H1 (cell line): ENCODE results near the gene AKT1S1. TPM values are rescaled to one million over a fixed set of nuclear protein-coding genes. Genes with fewer than 3 reads are reported as not detected.

Source experiments
- CTCF ChIA-PET: fragments of 300-600 bp; sonication (Branson Sonifier 250); formaldehyde crosslinking; loops from one replicate; lab custom pipeline; 2021; ENCODE audit not compliant: partially characterized antibody; lab: Charles Lee
- POLR2A ChIA-PET: fragments of 300-600 bp; sonication (Branson Sonifier 250); formaldehyde crosslinking; loops from one replicate; lab custom pipeline; 2021; ENCODE audit warnings: inconsistent platforms; ENCODE audit not compliant: partially characterized antibody; lab: Charles Lee
- DNase-seq, 2 experiments: peaks; one replicate each; pipeline versions ENCODE4 v3.0.0 to v3.0.0-alpha.2; 2010 to 2022; ENCODE audit warnings: low spot score in 2 of 2, low read depth in 1 of 2, mixed read lengths in 1 of 2
- FAIRE-seq: peaks from 2 replicates; lab custom pipeline; 2011; peaks lifted over from hg19 to GRCh38; lab: Jason Lieb, UNC
- H2AFZ ChIP-seq: 2 replicates; pipeline ENCODE4 v1.8.1; 2012; ENCODE audit warnings: low read length, inconsistent platforms
- H2AK5ac ChIP-seq: 2 replicates; pipeline ENCODE4 v1.6.1; 2013; ENCODE audit warnings: low read depth, low read length
- H2BK120ac ChIP-seq: replicated peaks from 2 replicates; pipeline ENCODE3; 2013; ENCODE audit warnings: low read depth, low read length, inconsistent platforms
- H2BK12ac ChIP-seq: 2 replicates; pipeline ENCODE4 v1.6.1; 2013; ENCODE audit warnings: low read depth, low read length
- H2BK15ac ChIP-seq: 2 replicates; pipeline ENCODE4 v1.6.1; 2013; ENCODE audit warnings: low read length
- H2BK20ac ChIP-seq: 2 replicates; pipeline ENCODE4 v1.6.1; 2013; ENCODE audit warnings: low read length
- H2BK5ac ChIP-seq: 2 replicates; pipeline ENCODE4 v1.6.1; 2013; ENCODE audit warnings: low read depth, low read length
- H3K14ac ChIP-seq: 2 replicates; pipeline ENCODE4 v1.6.1; 2013; ENCODE audit warnings: inconsistent platforms; ENCODE audit not compliant: insufficient read length
- H3K18ac ChIP-seq: 2 replicates; pipeline ENCODE4 v1.6.1; 2013; ENCODE audit warnings: low read length; ENCODE audit errors: extremely low read depth
- H3K23ac ChIP-seq: 2 replicates; pipeline ENCODE4 v1.6.1; 2013; ENCODE audit warnings: inconsistent platforms; ENCODE audit not compliant: insufficient read length
- H3K23me2 ChIP-seq: 2 replicates; pipeline ENCODE4 v1.6.1; 2013; ENCODE audit warnings: low read depth, low read length
- H3K27ac ChIP-seq: 2 replicates; pipeline ENCODE4 v1.6.1; 2011; ENCODE audit warnings: low read depth, low read length, inconsistent platforms
- H3K27me3 ChIP-seq, 4 experiments: replicated peaks in 1 of 4; 1 replicate in 1 of 4; 2 replicates in 3 of 4; pipeline versions ENCODE4 v1.6.1 to v1.8.1; 2011 to 2013; ENCODE audit warnings: low read length in 3 of 4, mild to moderate bottlenecking in 3 of 4, inconsistent platforms in 2 of 4, mixed read lengths in 2 of 4, moderate library complexity in 1 of 4; ENCODE audit not compliant: control insufficient read depth in 3 of 4, insufficient read depth in 3 of 4; ENCODE audit errors: extremely low read depth in 1 of 4
- H3K36me3 ChIP-seq, 4 experiments: 2 replicates each; pipeline versions ENCODE4 v1.6.1 to v1.8.1; 2011 to 2013; ENCODE audit warnings: mild to moderate bottlenecking in 4 of 4, low read length in 3 of 4, moderate library complexity in 2 of 4, control low read depth in 1 of 4, inconsistent platforms in 1 of 4; ENCODE audit not compliant: insufficient read depth in 4 of 4, control insufficient read depth in 2 of 4
- H3K4ac ChIP-seq: replicated peaks from 2 replicates; pipeline ENCODE3; 2013; ENCODE audit warnings: low read length, low read depth, mixed read lengths, inconsistent platforms; ENCODE audit not compliant: insufficient read length
- H3K4me1 ChIP-seq, 4 experiments: replicated peaks in 1 of 4; 1 replicate in 1 of 4; 2 replicates in 3 of 4; pipeline versions ENCODE4 v1.6.1 to v1.8.1; 2011 to 2013; ENCODE audit warnings: low read length in 3 of 4, inconsistent platforms in 2 of 4, mixed read lengths in 1 of 4; ENCODE audit not compliant: insufficient read depth in 4 of 4, control insufficient read depth in 3 of 4
- H3K4me2 ChIP-seq, 2 experiments: 2 replicates each; pipeline versions ENCODE4 v1.6.1 to v1.8.1; 2011 to 2013; ENCODE audit warnings: low read depth in 2 of 2, low read length in 2 of 2, control low read depth in 1 of 2, inconsistent platforms in 1 of 2, mild to moderate bottlenecking in 1 of 2; ENCODE audit not compliant: insufficient read depth in 1 of 2
- H3K4me3 ChIP-seq, 4 experiments: fragments of 200-600, 300-600 bp in 1 of 4; sonication (generic), shearing (Covaris generic), sonication (Bioruptor Twin) in 1 of 4; 2 replicates each; pipeline versions ENCODE4 v1.5.1 to v1.8.1; 2011 to 2016; ENCODE audit warnings: low read length in 4 of 4, low read depth in 3 of 4, control low read depth in 2 of 4, inconsistent platforms in 2 of 4, mild to moderate bottlenecking in 2 of 4, mixed read lengths in 1 of 4, moderate library complexity in 1 of 4; ENCODE audit not compliant: insufficient read depth in 2 of 4; ENCODE audit errors: extremely low read depth in 1 of 4
- H3K56ac ChIP-seq: replicated peaks from 2 replicates; pipeline ENCODE3; 2013; ENCODE audit warnings: low read depth, mild to moderate bottlenecking, mixed read lengths, low read length, inconsistent platforms; ENCODE audit not compliant: insufficient read length
- H3K79me1 ChIP-seq: 2 replicates; pipeline ENCODE4 v1.6.1; 2013; ENCODE audit warnings: low read depth, low read length, control low read depth
- H3K79me2 ChIP-seq, 2 experiments: 2 replicates each; pipeline versions ENCODE4 v1.6.1 to v1.8.1; 2012 to 2013; ENCODE audit warnings: low read length in 2 of 2, mild to moderate bottlenecking in 2 of 2, inconsistent platforms in 1 of 2; ENCODE audit not compliant: insufficient read depth in 2 of 2, control insufficient read depth in 1 of 2
- H3K9ac ChIP-seq, 4 experiments: replicated peaks in 1 of 4; 1 replicate in 1 of 4; 2 replicates in 3 of 4; pipeline versions ENCODE4 v1.6.1 to v1.8.1; 2011 to 2013; ENCODE audit warnings: low read depth in 3 of 4, low read length in 3 of 4, control low read depth in 2 of 4, mild to moderate bottlenecking in 2 of 4, moderate library complexity in 2 of 4, inconsistent platforms in 1 of 4; ENCODE audit errors: extremely low read depth in 1 of 4
- H3K9me3 ChIP-seq, 2 experiments: 2 replicates each; pipeline versions ENCODE4 v1.6.1 to v1.8.1; 2012 to 2013; ENCODE audit warnings: mild to moderate bottlenecking in 2 of 2, moderate library complexity in 2 of 2, control low read depth in 1 of 2, inconsistent platforms in 1 of 2, low read depth in 1 of 2, low read length in 1 of 2, mixed read lengths in 1 of 2; ENCODE audit not compliant: insufficient read depth in 2 of 2
- H4K20me1 ChIP-seq, 2 experiments: replicated peaks in 1 of 2; 2 replicates each; pipeline versions ENCODE3 to v1.8.1; 2011 to 2013; ENCODE audit warnings: inconsistent platforms in 2 of 2, low read length in 2 of 2, mild to moderate bottlenecking in 1 of 2; ENCODE audit not compliant: insufficient read depth in 2 of 2, control insufficient read depth in 1 of 2
- H4K5ac ChIP-seq: 2 replicates; pipeline ENCODE4 v1.6.1; 2013; ENCODE audit warnings: low read length, low read depth, mixed read lengths, inconsistent platforms; ENCODE audit not compliant: insufficient read length
- H4K8ac ChIP-seq: 2 replicates; pipeline ENCODE4 v1.8.0; 2013; ENCODE audit warnings: mild to moderate bottlenecking, moderate library complexity, low read length, inconsistent platforms; ENCODE audit not compliant: insufficient read depth; ENCODE audit errors: extremely low read depth
- H4K91ac ChIP-seq: replicated peaks from 2 replicates; pipeline ENCODE3; 2013; ENCODE audit warnings: low read length, mixed read lengths, inconsistent platforms; ENCODE audit not compliant: insufficient read length
- CHD1 ChIP-seq: IDR thresholded peaks from 2 replicates; pipeline ENCODE4 v1.6.1; 2012; ENCODE audit warnings: low read depth, low read length, improper control_type of control experiment
- MAX ChIP-seq: IDR thresholded peaks from 2 replicates; pipeline ENCODE4 v1.6.1; 2012; ENCODE audit warnings: inconsistent platforms
- NANOG ChIP-seq: IDR thresholded peaks from 2 replicates; pipeline ENCODE4 v1.6.1; 2011; ENCODE audit warnings: low read length, low read depth, mild to moderate bottlenecking, inconsistent platforms; ENCODE audit not compliant: insufficient read depth, poor library complexity, severe bottlenecking
- TAF7 ChIP-seq: optimal IDR thresholded peaks from 2 replicates; pipeline ENCODE3; 2011; ENCODE audit warnings: low read depth, mild to moderate bottlenecking, inconsistent platforms, low read length, moderate library complexity, borderline replicate concordance
- WGBS, 2 experiments: shearing (Covaris generic) in 1 of 2; methylation state at CpG; one replicate each; pipeline versions ENCODE4 v1.1.6 to v1.1.7; 2013 to 2015; ENCODE audit warnings: low lambda C conversion rate in 2 of 2, mixed read lengths in 2 of 2, inconsistent platforms in 1 of 2, low coverage in 1 of 2, missing lambda C conversion rate in 1 of 2; ENCODE audit not compliant: insufficient replicate concordance in 2 of 2, insufficient coverage in 1 of 2, insufficient read length in 1 of 2; ENCODE audit errors: extremely low coverage in 1 of 2, missing lambda C conversion rate in 1 of 2; 5-methylcytosine and 5-hydroxymethylcytosine counted together
- polyA plus RNA-seq, 7 experiments: library from polyadenylated mRNA; depleted of rRNA in 3 of 7; stranded (reverse) in 5 of 7; unstranded in 2 of 7; fragments of >200 nt in 5 of 7; fragments of 200-250 nt in 2 of 7; gene quantifications; 1 replicate in 5 of 7; 2 replicates in 1 of 7; 4 replicates in 1 of 7; pipeline versions ENCODE4 v1.2.1 to v1.2.3, GENCODE V29; 2011 to 2013; ENCODE audit warnings: missing spikeins in 2 of 7, mixed read lengths in 2 of 7
- total RNA-seq: library from RNA; stranded (reverse); fragmentation: NEBNext Ultra II Directional; extraction: Animal tissue kit (Norgen Biotek cat#: 25700); gene quantifications from 2 replicates; pipeline ENCODE4 v1.2.1, GENCODE V29; 2021

AKT1S1 gene
- total and polyA plus RNA-seq, 2 of the 8 experiments (the other 6 are each of a cell fraction or from before 2014, with no cell fraction given), result 40.7 to 45.9 TPM

- no peak overlapping the region for H3K18ac ChIP-seq
Observed at GRCh38 chr19:49830766-49831165, 46.4 kb downstream of the AKT1S1 start.

More at GRCh38 chr19:49830766-49831165, 46.4 kb downstream of the AKT1S1 start:
- Histone ChIP-seq H3K14ac (no peak overlapping the region), H3K56ac (no peak overlapping the region), H4K20me1 (peaks cover 11 to 14% of the 10 kb centered on the region in 2 experiments), H3K79me2 (peaks cover 0 to 8% of the 10 kb centered on the region in 2 experiments; a peak in 1 of 4 replicates), H3K4me1 (no peaks in the 10 kb centered on the region), H2AFZ (no peak overlapping the region), H2BK15ac (no peak overlapping the region), H3K27ac (no peak overlapping the region), H3K4ac (no peak overlapping the region), H2BK12ac (no peak overlapping the region), H3K36me3 (peaks cover 12 to 33% (median 29%) of the 10 kb centered on the region in 4 experiments; a peak in 6 of 8 replicates), H4K8ac (no peak overlapping the region), H4K5ac (no peak overlapping the region), H2BK120ac (no peak overlapping the region), H3K79me1 (peaks cover 13% of the 10 kb centered on the region), H3K9me3 (no peaks in the 10 kb centered on the region), H2AK5ac (no peak overlapping the region), H3K9ac (no peak overlapping the region), H4K91ac (no peak overlapping the region), H3K4me2 (no peak overlapping the region), H3K4me3 (no peak overlapping the region), H3K27me3 (no peaks in the 10 kb centered on the region), H3K23me2 (no peaks in the 10 kb centered on the region), H2BK5ac (no peak overlapping the region), H2BK20ac (no peak overlapping the region), H3K23ac (no peak overlapping the region)
- CTCF ChIA-PET, result interaction anchor here (0.7 to 2.0 kb wide), 4 partner anchors 11 to 159 kb away, joined by 3 to 5 read pairs (median 4); no protein-coding TSS in a partner anchor
- DNase-seq (no peak), FAIRE-seq (no peak)
- POLR2A ChIA-PET, result interaction anchor here (1.6 to 2.7 kb wide), 2 partner anchors 12 to 20 kb away, joined by 4 to 9 read pairs; partner anchors contain the start of genes MED25 and PTOV1
- WGBS, 2 experiments, result 88% methylated on average over 11 of the region's 12 CpGs; no CpG with 5 or more reads in 1 of the 2 experiments
- TF ChIP-seq TAF7 (no peak), NANOG (no peak), MAX (no peak), CHD1 (no peak)
